ENCODE measurements around the gene CACNA1C. TPM values are rescaled to one million over a fixed set of nuclear protein-coding genes. Genes with fewer than 3 reads are reported as not detected.

Gene CACNA1C
- total RNA-seq, 4 donors from 2014 or later: 9.7 to 42.1 (median 18.1) TPM

DNA sequence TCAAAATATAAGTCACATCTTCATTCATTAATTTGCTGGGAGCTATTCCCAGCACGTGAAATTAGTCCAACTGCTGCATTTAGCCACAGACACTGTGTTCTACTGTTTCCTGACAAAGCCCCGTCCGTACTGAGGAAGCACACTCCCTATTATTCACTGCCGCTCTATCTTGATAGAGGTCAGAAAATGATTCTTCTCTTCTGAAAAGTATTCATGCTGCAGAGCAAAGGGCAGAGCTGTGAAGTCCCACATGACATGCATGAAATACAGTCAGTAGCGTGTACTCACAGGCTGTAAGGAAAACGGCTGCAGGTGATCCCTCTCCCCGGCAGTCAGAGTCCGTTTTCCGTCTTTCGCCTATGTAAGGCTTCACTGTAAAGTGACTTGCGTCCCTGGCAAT, 439.4 kb downstream of the CACNA1C start:
- peaks cover 0 to 53% (median 5%) of the 10 kb centered on the region in 4 donors for H3K4me1 ChIP-seq
- H3K4me3 ChIP-seq: no peak overlapping the region
- DNase-seq: peak in 1 of 3 donors; percentile 65
- no peaks in the 10 kb centered on the region for H3K36me3 ChIP-seq
- no peaks in the 10 kb centered on the region for H3K9me3 ChIP-seq
- no peak for TF ChIP-seq POLR2A (IDR thresholded peaks at IDR 0.05)
- no peak for TF ChIP-seq CTCF (IDR thresholded peaks at IDR 0.05)
- peak overlapping the region in 1 of 4 donors; percentile 1 for H3K27ac ChIP-seq
- H3K27me3 ChIP-seq: no peaks in the 10 kb centered on the region

- H3K4me1 ChIP-seq: peaks cover 0 to 53% (median 5%) of the 10 kb centered on the region in 4 donors
- TF ChIP-seq CTCF (IDR thresholded peaks at IDR 0.05): no peak
- TF ChIP-seq POLR2A (IDR thresholded peaks at IDR 0.05): no peak
- H3K9me3 ChIP-seq: no peaks in the 10 kb centered on the region
- DNase-seq: no peak
- H3K4me3 ChIP-seq: no peak overlapping the region
- no peaks in the 10 kb centered on the region for H3K27me3 ChIP-seq
- H3K36me3 ChIP-seq: no peaks in the 10 kb centered on the region
- H3K27ac ChIP-seq: peak overlapping the region in 1 of 4 donors; percentile 14
These were observed 440.3 kb downstream of the CACNA1C start for GRCh38 chr12:2493086-2493485.

- peak in 1 of 3 donors; percentile 76 for DNase-seq
- Histone ChIP-seq H3K36me3 (no peaks in the 10 kb centered on the region), H3K27ac (peak overlapping the region in 3 of 4 donors; percentile 3 to 77 (median 60)), H3K9me3 (no peaks in the 10 kb centered on the region), H3K4me1 (peaks cover 0 to 53% (median 5%) of the 10 kb centered on the region in 4 donors), H3K4me3 (no peak overlapping the region), H3K27me3 (no peaks in the 10 kb centered on the region)
- no peak for TF ChIP-seq POLR2A (IDR thresholded peaks at IDR 0.05)
- TF ChIP-seq CTCF (IDR thresholded peaks at IDR 0.05): no peak
These were observed 441.9 kb downstream of the CACNA1C start for GRCh38 chr12:2494486-2495192.

DNA sequence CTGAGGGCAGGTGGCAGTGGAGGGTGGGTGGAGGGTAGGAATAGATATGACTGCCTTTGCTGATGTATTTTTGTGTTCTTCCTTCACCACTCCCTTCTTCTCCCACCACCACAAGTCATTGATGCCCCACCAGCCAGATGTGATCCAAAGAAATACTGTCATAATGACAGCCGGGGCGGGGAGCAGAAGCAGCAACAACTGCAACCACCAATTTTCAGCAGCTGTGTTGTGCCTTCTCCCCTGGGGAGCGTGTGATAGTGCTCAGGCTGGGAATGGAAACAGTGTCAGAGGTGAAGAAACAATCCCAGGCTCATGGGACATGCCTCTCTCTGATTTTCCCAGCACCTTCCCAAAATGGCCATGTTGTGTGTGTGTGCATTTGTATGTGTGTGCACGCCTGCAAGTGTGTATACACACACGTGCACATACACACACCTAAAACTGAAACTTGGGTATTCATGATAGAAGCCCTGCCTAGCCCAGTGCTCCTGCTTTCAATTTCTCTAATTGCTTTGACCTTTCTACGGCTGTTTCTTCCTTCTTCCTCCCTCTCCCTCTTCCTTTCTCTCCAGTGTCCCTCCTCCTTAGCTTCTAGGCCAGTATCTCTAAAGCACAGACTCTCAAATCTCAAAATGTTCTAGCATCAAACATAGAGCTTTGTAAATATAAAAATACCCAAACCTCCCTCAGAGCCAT, 442.8 kb downstream of the CACNA1C start:
- peaks cover 0 to 46% (median 5%) of the 10 kb centered on the region in 4 donors for H3K4me1 ChIP-seq
- DNase-seq: no peak
- peak overlapping the region in 3 of 4 donors; percentile 3 to 77 (median 60) for H3K27ac ChIP-seq
- H3K27me3 ChIP-seq: no peaks in the 10 kb centered on the region
- no peaks in the 10 kb centered on the region for H3K36me3 ChIP-seq
- H3K9me3 ChIP-seq: no peaks in the 10 kb centered on the region
- TF ChIP-seq POLR2A (IDR thresholded peaks at IDR 0.05): no peak
- TF ChIP-seq CTCF (IDR thresholded peaks at IDR 0.05): no peak
- H3K4me3 ChIP-seq: no peak overlapping the region

DNA sequence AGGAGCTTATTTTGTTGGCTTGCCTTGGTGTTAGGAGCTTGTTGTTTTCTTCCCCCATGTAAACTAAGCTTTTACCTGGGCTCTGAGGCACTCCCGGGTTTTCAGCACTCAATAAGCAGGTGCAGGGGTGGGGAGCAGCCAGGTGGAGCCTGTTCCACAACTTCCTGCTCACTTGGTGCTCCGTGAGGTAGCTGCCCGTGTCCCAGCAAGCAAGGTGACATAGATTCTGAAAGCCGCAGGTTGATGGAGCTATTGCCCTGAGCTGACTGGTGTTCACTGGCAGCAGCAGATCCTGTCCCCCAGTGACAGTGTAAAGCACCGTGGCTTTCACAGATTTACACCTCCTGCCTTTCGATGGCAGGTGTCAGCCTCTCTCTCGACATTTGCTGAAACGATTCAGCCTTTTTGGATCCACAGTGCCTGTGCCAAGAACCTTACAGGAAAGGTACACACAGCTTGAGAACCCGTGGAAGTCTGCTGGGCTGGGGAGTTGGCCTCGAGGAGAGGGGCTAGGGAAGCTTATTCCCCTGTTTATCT, 446.2 kb downstream of the CACNA1C start:
- TF ChIP-seq CTCF (IDR thresholded peaks at IDR 0.05): peak in 1 of 6 experiments; percentile 33
- no peak for TF ChIP-seq POLR2A (IDR thresholded peaks at IDR 0.05)
- Histone ChIP-seq H3K36me3 (no peaks in the 10 kb centered on the region), H3K4me3 (no peak overlapping the region), H3K27me3 (no peaks in the 10 kb centered on the region), H3K4me1 (peaks cover 0 to 21% (median 5%) of the 10 kb centered on the region in 4 donors), H3K9me3 (no peaks in the 10 kb centered on the region), H3K27ac (peak overlapping the region in 1 of 4 donors; percentile 22)
- peak in 2 of 3 donors; percentile 58 to 64 for DNase-seq
